Activated T-cell treated with anti-CD3 and anti-CD28 coated beads for 4 hours (primary cell): Measurements from ENCODE around the gene ACKR3.

Experiments used
- DNase-seq: peaks from one replicate; pipeline ENCODE4 v3.0.0-alpha.2; 2020

The ACKR3 gene

GRCh38 chr2:236631856-236632291 lies 62.2 kb downstream of the ACKR3 start:
- no peak for DNase-seq
